Activated CD8-positive, alpha-beta T cell treated with anti-CD3 and anti-CD28 coated beads for 36 hours (primary cell): ENCODE data around the gene PIANP. TPM values are rescaled to one million over a fixed set of nuclear protein-coding genes. Genes with fewer than 3 reads are reported as not detected.
"Not testable (repeated sequence)": the region's sequence is repeated elsewhere in the genome, so short reads cannot be mapped to it uniquely, and the experiment has no call there.

Experiments used
- ATAC-seq: fragments of 200-7000 bp; cut with Tn5 transposase; one replicate; pipeline ENCODE4 v1.10.0; 2021; ENCODE audit warnings: mild to moderate bottlenecking, moderate library complexity
- CTCF ChIA-PET: fragments of 350-600 bp; sonication (Branson Sonifier 250); formaldehyde crosslinking; loops from one replicate; lab custom pipeline; 2021; ENCODE audit warnings: antibody characterized with exemption; lab: Charles Lee
- POLR2A ChIA-PET: fragments of 350-600 bp; sonication (Branson Sonifier 250); formaldehyde crosslinking; loops from one replicate; lab custom pipeline; 2021; ENCODE audit warnings: antibody characterized with exemption; lab: Charles Lee
- DNase-seq: peaks from one replicate; pipeline ENCODE4 v3.0.0-alpha.2; 2020
- H3K27ac Mint-ChIP-seq: one replicate; pipeline ENCODE4 v1.8.0; 2021; ENCODE audit warnings: mild to moderate bottlenecking, mixed read lengths
- H3K27me3 Mint-ChIP-seq: one replicate; pipeline ENCODE4 v1.8.0; 2021; ENCODE audit warnings: mixed read lengths
- H3K36me3 Mint-ChIP-seq: one replicate; pipeline ENCODE4 v1.8.0; 2021; ENCODE audit warnings: low read depth, mixed read lengths
- H3K4me1 Mint-ChIP-seq: one replicate; pipeline ENCODE4 v1.8.0; 2021; ENCODE audit warnings: low read depth, mixed read lengths
- H3K4me3 Mint-ChIP-seq: one replicate; pipeline ENCODE4 v1.8.0; 2021; ENCODE audit warnings: mild to moderate bottlenecking, moderate library complexity, mixed read lengths
- H3K9me3 Mint-ChIP-seq: one replicate; pipeline ENCODE4 v1.8.0; 2021; ENCODE audit warnings: mixed read lengths
- CTCF ChIP-seq: fragments of 200-600 bp; IDR thresholded peaks from one replicate; pipeline ENCODE4 v1.8.0; 2022; ENCODE audit warnings: antibody characterized with exemption, mild to moderate bottlenecking
- intact Hi-C: fragments of 100-400 bp; cut with micrococcal nuclease; formaldehyde crosslinking; loops from one replicate; pipeline ENCODE4 v1.10.0; 2022
- total RNA-seq, 2 experiments: library from RNA; stranded (reverse); gene quantifications; one replicate each; pipeline ENCODE4 v1.2.3, GENCODE V29; 2021

PIANP gene
- total RNA-seq, 2 experiments from 2014 or later: not detected

GRCh38 chr12:6742834-6743233 lies 42.2 kb upstream of the PIANP start:
- Mint-ChIP-seq H3K4me1 (peaks cover 36% of the 10 kb centered on the region), H3K4me3 (no peak overlapping the region), H3K36me3 (peaks cover 30% of the 10 kb centered on the region), H3K27me3 (no peaks in the 10 kb centered on the region), H3K9me3 (peaks cover 6% of the 10 kb centered on the region), H3K27ac (peak overlapping the region; percentile 53)
- intact Hi-C loops: no loop called here
- POLR2A ChIA-PET: interaction anchor here (0.9 to 1.9 kb wide), 6 partner anchors 17 to 111 kb away, joined by 3 to 7 read pairs (median 4); partner anchors contain the start of genes CD4, COPS7A and LAG3
- CTCF ChIA-PET: interaction anchor here (1.1 to 4.0 kb wide), 4 partner anchors 10 to 92 kb away, joined by 3 to 25 read pairs (median 7); partner anchors contain the start of gene MLF2
- ATAC-seq: peak; percentile 52
- no peak for DNase-seq
- no peak for TF ChIP-seq CTCF

- H3K4me3 Mint-ChIP-seq, ATAC-seq, H3K27ac Mint-ChIP-seq, intact Hi-C loops, H3K27me3 Mint-ChIP-seq, H3K9me3 Mint-ChIP-seq, DNase-seq: not testable (repeated sequence)
- ChIA-PET POLR2A (interaction anchor here (0.9 to 1.2 kb wide), 5 partner anchors 17 to 112 kb away, joined by 3 to 7 read pairs (median 3); partner anchors contain the start of genes CD4 and COPS7A), CTCF (interaction anchor here (1.1 to 4.0 kb wide), 3 partner anchors 11 to 93 kb away, joined by 3 to 25 read pairs (median 11); partner anchors contain the start of gene MLF2)
- Mint-ChIP-seq H3K4me1 (peaks cover 36% of the 10 kb centered on the region), H3K36me3 (peaks cover 25% of the 10 kb centered on the region)
Observed at GRCh38 chr12:6742080-6742479, 41.5 kb upstream of the PIANP start.

- POLR2A ChIA-PET: interaction anchor here (0.7 kb wide), 1 partner anchor 13 kb away, joined by 3 read pairs; the partner anchor contains the start of gene COPS7A
- CTCF ChIA-PET: interaction anchor here (1.0 to 2.6 kb wide), 3 partner anchors 15 to 136 kb away, joined by 3 to 6 read pairs (median 5); partner anchors contain the start of gene SPSB2
- peaks cover 6% of the 10 kb centered on the region for H3K4me1 Mint-ChIP-seq
- ATAC-seq: no peak
- DNase-seq: no peak
- no peak overlapping the region for H3K4me3 Mint-ChIP-seq
- TF ChIP-seq CTCF: no peak
- no peak overlapping the region for H3K27ac Mint-ChIP-seq
- intact Hi-C loops: no loop called here
- no peaks in the 10 kb centered on the region for H3K27me3 Mint-ChIP-seq
- H3K36me3 Mint-ChIP-seq: no peaks in the 10 kb centered on the region
- no peaks in the 10 kb centered on the region for H3K9me3 Mint-ChIP-seq
Observed at GRCh38 chr12:6736754-6737153, 36.1 kb upstream of the PIANP start.

- Mint-ChIP-seq H3K27me3 (no peaks in the 10 kb centered on the region), H3K4me1 (peaks cover 6% of the 10 kb centered on the region), H3K36me3 (peaks cover 5% of the 10 kb centered on the region), H3K4me3 (no peak overlapping the region), H3K27ac (peak overlapping the region; percentile 21), H3K9me3 (no peaks in the 10 kb centered on the region)
- peak; percentile 83 for ATAC-seq
- POLR2A ChIA-PET: interaction anchor here (0.6 kb wide), 1 partner anchor 43 kb away, joined by 4 read pairs; no protein-coding TSS in a partner anchor
- peak; percentile 67 for TF ChIP-seq CTCF
- intact Hi-C loops: no loop called here
- peak; percentile 77 for DNase-seq
- CTCF ChIA-PET: interaction anchor here (0.7 to 2.6 kb wide), 4 partner anchors 9 to 89 kb away, joined by 3 to 6 read pairs (median 6); no protein-coding TSS in a partner anchor
Observed at GRCh38 chr12:6735448-6736191, 35.0 kb upstream of the PIANP start.

GRCh38 chr12:6734506-6735387 lies 34.1 kb upstream of the PIANP start:
- TF ChIP-seq CTCF: no peak
- ChIA-PET CTCF (interaction anchor here (0.7 to 3.1 kb wide), 9 partner anchors 10 to 91 kb away, joined by 3 to 15 read pairs (median 4); partner anchors contain the start of genes COPS7A, MLF2 and PTMS), POLR2A (interaction anchor here (0.6 to 0.9 kb wide), 2 partner anchors 12 to 42 kb away, joined by 3 to 4 read pairs; no protein-coding TSS in a partner anchor)
- Mint-ChIP-seq H3K9me3 (no peaks in the 10 kb centered on the region), H3K27me3 (no peaks in the 10 kb centered on the region), H3K36me3 (peaks cover 13% of the 10 kb centered on the region), H3K4me1 (peaks cover 6% of the 10 kb centered on the region), H3K4me3 (no peak overlapping the region), H3K27ac (peak overlapping the region; percentile 57)
- ATAC-seq (no peak), DNase-seq (no peak)
- intact Hi-C loops: no loop called here
